ENCODE results near the gene SYTL3. TPM values are rescaled to one million over a fixed set of nuclear protein-coding genes. Genes with fewer than 3 reads are reported as not detected.
"Not testable (repeated sequence)": the region's sequence is repeated elsewhere in the genome, so short reads cannot be mapped to it uniquely, and the experiment has no call there.

SYTL3 gene, protein sequence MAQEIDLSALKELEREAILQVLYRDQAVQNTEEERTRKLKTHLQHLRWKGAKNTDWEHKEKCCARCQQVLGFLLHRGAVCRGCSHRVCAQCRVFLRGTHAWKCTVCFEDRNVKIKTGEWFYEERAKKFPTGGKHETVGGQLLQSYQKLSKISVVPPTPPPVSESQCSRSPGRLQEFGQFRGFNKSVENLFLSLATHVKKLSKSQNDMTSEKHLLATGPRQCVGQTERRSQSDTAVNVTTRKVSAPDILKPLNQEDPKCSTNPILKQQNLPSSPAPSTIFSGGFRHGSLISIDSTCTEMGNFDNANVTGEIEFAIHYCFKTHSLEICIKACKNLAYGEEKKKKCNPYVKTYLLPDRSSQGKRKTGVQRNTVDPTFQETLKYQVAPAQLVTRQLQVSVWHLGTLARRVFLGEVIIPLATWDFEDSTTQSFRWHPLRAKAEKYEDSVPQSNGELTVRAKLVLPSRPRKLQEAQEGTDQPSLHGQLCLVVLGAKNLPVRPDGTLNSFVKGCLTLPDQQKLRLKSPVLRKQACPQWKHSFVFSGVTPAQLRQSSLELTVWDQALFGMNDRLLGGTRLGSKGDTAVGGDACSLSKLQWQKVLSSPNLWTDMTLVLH
- total RNA-seq: 100 to 1,000 TPM; 151 to 163 TPM

DNA sequence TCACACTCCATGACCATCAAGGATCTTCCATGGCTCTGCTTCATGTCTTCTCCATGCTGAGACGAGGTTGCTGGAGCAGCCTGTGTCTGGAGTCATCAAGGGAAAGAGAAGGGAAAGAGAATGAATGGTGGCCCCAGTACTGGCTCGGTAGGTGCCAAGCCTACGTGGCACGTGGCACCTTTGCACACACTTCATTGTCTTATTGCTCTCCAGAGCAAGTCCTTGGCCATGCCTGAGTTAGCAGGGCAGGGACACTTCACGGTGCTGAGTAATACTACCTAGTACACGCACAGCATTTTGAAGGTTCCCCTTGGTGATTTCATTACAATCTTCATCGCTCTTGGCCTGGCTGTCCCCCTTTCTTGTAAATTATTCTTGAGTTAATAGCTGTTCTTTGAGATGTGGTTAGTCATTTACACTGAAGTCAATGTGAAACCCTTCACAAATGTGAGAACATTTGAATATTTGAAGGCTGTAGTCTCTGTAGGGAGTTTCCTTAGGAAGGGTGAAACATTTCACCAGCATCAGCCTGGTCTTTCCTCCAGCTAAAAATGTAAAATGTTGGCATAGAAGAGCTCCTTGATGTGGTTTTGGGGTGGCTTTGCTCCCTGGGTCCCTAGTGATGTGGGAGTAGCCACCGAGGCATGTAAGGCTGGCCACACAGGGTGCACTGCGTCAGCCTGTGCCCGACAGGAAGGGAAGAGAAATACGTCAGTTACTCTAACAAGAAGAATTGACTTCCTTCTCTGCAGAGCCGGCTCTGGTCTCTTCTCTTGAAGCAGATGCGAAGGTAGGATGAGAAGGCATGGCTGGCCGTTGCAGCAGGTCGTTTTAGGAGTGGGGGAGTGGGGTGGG lies at the start of gene SYTL3:
TSS of gene SYTL3 (plus strand) at position 766 of the 855 bp plus-strand sequence. CDS start 13,215 bp downstream, outside the sequence.
- Mint-ChIP-seq H3K4me1 (ENCODE audit: low read depth) (peaks cover 68% of the 10 kb centered on the region), H3K9me3 (peaks cover 9% of the 10 kb centered on the region), H3K27ac (peak within 1 kb of the TSS; percentile 97), H3K4me3 (peak within 1 kb of the TSS; percentile 83), H3K36me3 (ENCODE audit: low read depth) (peaks cover 40% of the 10 kb centered on the region), H3K27me3 (peaks cover 2% of the 10 kb centered on the region)
- peak; percentile 60 for ATAC-seq
- TF ChIP-seq, protein P1, sequence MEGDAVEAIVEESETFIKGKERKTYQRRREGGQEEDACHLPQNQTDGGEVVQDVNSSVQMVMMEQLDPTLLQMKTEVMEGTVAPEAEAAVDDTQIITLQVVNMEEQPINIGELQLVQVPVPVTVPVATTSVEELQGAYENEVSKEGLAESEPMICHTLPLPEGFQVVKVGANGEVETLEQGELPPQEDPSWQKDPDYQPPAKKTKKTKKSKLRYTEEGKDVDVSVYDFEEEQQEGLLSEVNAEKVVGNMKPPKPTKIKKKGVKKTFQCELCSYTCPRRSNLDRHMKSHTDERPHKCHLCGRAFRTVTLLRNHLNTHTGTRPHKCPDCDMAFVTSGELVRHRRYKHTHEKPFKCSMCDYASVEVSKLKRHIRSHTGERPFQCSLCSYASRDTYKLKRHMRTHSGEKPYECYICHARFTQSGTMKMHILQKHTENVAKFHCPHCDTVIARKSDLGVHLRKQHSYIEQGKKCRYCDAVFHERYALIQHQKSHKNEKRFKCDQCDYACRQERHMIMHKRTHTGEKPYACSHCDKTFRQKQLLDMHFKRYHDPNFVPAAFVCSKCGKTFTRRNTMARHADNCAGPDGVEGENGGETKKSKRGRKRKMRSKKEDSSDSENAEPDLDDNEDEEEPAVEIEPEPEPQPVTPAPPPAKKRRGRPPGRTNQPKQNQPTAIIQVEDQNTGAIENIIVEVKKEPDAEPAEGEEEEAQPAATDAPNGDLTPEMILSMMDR (IDR thresholded peaks at IDR 0.05): no peak
- peak; percentile 94 for DNase-seq
- ChIA-PET POLR2A (interaction anchor here (0.7 to 7.8 kb wide), 13 partner anchors 8 to 413 kb away, joined by 3 to 112 read pairs (median 5); partner anchors contain the start of genes DYNLT1 and TAGAP), CTCF (interaction anchor here (1.3 to 5.1 kb wide), 3 partner anchors 10 to 42 kb away, joined by 3 to 25 read pairs (median 13); no protein-coding TSS in a partner anchor)
- intact Hi-C loops (cut with micrococcal nuclease): loop anchor here (5.0 kb wide), 1 partner anchor 38 kb away; no protein-coding TSS in a partner anchor

DNA sequence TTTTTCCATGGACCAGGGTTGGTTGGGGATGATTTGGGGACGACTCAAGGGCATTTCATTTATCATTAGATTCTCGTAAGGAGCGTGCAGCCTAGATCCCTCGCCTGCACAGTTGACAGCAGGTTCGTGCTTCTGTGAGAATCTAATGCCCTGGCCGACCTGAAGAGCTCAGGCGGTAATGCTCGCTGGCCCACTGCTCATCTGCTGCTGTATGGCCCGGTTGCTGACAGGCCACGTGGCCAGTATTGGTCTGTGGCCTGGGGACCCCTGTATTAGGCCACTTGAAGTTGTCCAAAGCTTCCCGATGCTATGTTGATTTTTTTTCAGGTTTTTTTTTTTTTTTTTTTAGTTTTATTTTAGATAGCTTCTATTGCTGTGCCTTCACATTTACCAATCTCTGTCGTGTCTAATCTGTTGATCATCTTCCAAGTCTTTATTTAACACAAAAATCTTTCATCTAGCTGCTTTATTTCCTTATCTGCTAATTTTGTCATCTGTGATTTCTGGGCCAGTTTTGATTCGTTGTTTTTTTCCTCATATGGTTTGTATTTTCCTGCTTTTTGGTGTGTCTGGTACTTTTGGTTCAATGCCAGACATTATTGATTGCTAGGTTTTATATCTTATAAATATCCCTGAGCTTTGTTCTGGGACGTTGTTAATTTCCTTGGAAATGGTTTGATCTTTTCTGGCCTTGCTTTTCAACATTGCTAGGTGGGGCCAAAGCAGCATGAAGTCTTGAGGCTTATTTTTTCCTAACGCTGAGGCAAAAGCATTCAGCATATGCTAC lies 46.4 kb upstream of the SYTL3 start:
- H3K27ac Mint-ChIP-seq: peak overlapping the region; percentile 65
- intact Hi-C loops (cut with micrococcal nuclease): loop anchor here (10.0 kb wide), 1 partner anchor 389 kb away; no protein-coding TSS in a partner anchor
- TF ChIP-seq, protein P1 (IDR thresholded peaks at IDR 0.05): no peak
- H3K36me3 Mint-ChIP-seq (ENCODE audit: low read depth): peaks cover 34% of the 10 kb centered on the region
- H3K27me3 Mint-ChIP-seq: no peaks in the 10 kb centered on the region
- ATAC-seq: no peak
- ChIA-PET POLR2A (interaction anchor here (1.2 kb wide), 1 partner anchor 60 kb away, joined by 3 read pairs; no protein-coding TSS in a partner anchor), CTCF (interaction anchor here (0.8 to 5.1 kb wide), 7 partner anchors 12 to 395 kb away, joined by 3 to 49 read pairs (median 4); no protein-coding TSS in a partner anchor)
- H3K4me3 Mint-ChIP-seq: no peak overlapping the region
- no peaks in the 10 kb centered on the region for H3K4me1 Mint-ChIP-seq (ENCODE audit: low read depth)
- H3K9me3 Mint-ChIP-seq: no peaks in the 10 kb centered on the region
- DNase-seq: no peak

DNA sequence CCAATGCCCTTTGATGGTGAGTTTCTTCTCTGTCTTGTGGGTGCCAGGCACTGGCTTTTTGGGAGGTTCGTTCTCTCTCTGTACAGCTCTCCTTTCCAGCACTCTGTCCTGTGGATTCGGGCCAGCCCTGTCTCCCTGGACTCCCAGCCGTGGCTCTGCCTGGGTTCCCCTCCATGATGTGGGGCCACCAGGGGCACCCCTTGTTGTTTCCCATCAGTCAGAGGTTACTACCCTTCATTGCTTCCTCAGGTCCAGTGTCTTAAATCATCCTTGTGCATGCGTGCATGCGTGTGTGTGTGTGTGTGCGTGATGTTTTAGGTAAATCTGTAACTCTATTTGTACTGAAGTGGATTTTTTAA lies 45.8 kb upstream of the SYTL3 start:
- POLR2A ChIA-PET: no interaction called here
- H3K9me3 Mint-ChIP-seq: no peaks in the 10 kb centered on the region
- H3K36me3 Mint-ChIP-seq (ENCODE audit: low read depth): peaks cover 38% of the 10 kb centered on the region
- H3K27ac Mint-ChIP-seq: peak overlapping the region; percentile 41
- intact Hi-C loops (cut with micrococcal nuclease): loop anchor here (10.0 kb wide), 1 partner anchor 389 kb away; no protein-coding TSS in a partner anchor
- ATAC-seq (no peak), DNase-seq (no peak)
- no peaks in the 10 kb centered on the region for H3K4me1 Mint-ChIP-seq (ENCODE audit: low read depth)
- TF ChIP-seq, protein P1 (IDR thresholded peaks at IDR 0.05): no peak
- no peak overlapping the region for H3K4me3 Mint-ChIP-seq
- H3K27me3 Mint-ChIP-seq: no peaks in the 10 kb centered on the region
- CTCF ChIA-PET: interaction anchor here (0.9 to 5.1 kb wide), 9 partner anchors 12 to 428 kb away, joined by 3 to 49 read pairs (median 6); no protein-coding TSS in a partner anchor

DNA sequence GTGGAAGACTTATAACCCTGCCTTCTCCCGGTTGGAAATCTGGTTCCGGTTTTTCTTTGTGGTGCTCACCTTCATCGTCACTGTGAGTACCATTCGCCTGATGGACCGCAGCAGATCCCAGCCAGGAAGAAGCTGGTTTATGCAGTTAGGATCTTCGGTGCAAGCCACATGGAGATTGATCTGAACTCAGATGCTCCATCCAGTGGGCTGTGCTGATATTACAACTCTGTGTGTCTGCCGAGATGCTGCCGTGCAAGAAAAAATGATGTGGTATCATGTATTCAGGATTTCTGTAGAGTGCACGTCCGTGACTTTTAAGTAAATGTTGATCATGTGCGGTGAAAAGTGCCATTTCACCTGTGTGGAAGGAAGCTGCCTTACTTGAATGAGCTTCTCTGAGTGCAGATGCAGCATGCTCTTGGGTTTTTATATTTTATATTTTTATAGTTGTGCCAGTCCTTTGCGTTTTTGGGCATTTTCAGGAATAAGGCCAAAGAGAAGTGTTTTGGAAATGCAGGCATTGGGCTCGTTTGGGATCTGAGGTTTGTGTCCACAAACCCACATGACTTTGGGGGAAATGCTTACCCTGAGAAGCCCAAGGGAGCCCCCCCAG lies 44.5 kb upstream of the SYTL3 start:
- peak; percentile 80 for ATAC-seq
- H3K9me3 Mint-ChIP-seq: no peaks in the 10 kb centered on the region
- ChIA-PET CTCF (interaction anchor here (0.7 to 5.1 kb wide), 19 partner anchors 10 to 430 kb away, joined by 3 to 49 read pairs (median 5); partner anchors contain the start of gene DYNLT1), POLR2A (no interaction called here)
- intact Hi-C loops (cut with micrococcal nuclease): loop anchor here (10.0 kb wide), 1 partner anchor 391 kb away; no protein-coding TSS in a partner anchor
- H3K36me3 Mint-ChIP-seq (ENCODE audit: low read depth): peaks cover 39% of the 10 kb centered on the region
- H3K4me3 Mint-ChIP-seq: no peak overlapping the region
- H3K27ac Mint-ChIP-seq: no peak overlapping the region
- H3K27me3 Mint-ChIP-seq: no peaks in the 10 kb centered on the region
- peak; percentile 75 for DNase-seq
- no peaks in the 10 kb centered on the region for H3K4me1 Mint-ChIP-seq (ENCODE audit: low read depth)
- TF ChIP-seq, protein P1 (IDR thresholded peaks at IDR 0.05): peak; percentile 85

DNA sequence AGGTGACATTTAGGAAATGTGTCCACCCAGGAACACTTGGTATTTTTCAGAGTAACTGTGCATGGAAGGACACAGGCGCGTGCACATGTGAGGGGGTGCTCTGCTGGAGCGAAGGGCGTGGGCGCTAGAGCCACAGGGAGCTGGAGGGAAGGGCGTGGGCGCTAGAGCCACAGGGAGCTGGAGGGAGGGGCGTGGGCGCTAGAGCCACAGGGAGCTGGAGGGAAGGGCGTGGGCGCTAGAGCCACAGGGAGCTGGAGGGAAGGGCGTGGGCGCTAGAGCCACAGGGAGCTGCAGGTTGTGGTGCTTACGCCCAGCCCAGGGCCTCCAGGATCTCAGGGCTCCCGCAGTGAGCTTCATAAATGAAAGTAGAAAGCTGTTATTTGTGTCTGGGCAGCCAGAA lies 43.8 kb upstream of the SYTL3 start:
- H3K4me1 Mint-ChIP-seq (ENCODE audit: low read depth); H3K27me3 Mint-ChIP-seq; H3K27ac Mint-ChIP-seq; ATAC-seq; H3K4me3 Mint-ChIP-seq; POLR2A ChIA-PET; DNase-seq; H3K9me3 Mint-ChIP-seq: not testable (repeated sequence)
- CTCF ChIA-PET: interaction anchor here (0.7 to 5.1 kb wide), 16 partner anchors 11 to 392 kb away, joined by 3 to 49 read pairs (median 5); partner anchors contain the start of gene DYNLT1
- H3K36me3 Mint-ChIP-seq (ENCODE audit: low read depth): peaks cover 42% of the 10 kb centered on the region
- intact Hi-C loops (cut with micrococcal nuclease): loop anchor here (10.0 kb wide), 1 partner anchor 391 kb away; no protein-coding TSS in a partner anchor
